ENCODE data around the gene HOXB9. TPM values are rescaled to one million over a fixed set of nuclear protein-coding genes. Genes with fewer than 3 reads are reported as not detected.

HOXB9 gene
- total RNA-seq, 1 experiment from 2014 or later, result 65.9 TPM

- Histone ChIP-seq H3K27me3 (ENCODE audit: control insufficient read depth, insufficient read depth, low read length) (no peaks in the 10 kb centered on the region), H3K9me3 (ENCODE audit: control insufficient read depth, insufficient read depth, low read depth, low read length) (no peaks in the 10 kb centered on the region), H3K27ac (ENCODE audit: low read length) (peak overlapping the region; percentile 99), H3K4me3 (ENCODE audit: low read depth in 2 of 2, low read length in 2 of 2) (no peak overlapping the region), H3K4me1 (ENCODE audit: control insufficient read depth, insufficient read depth, low read length) (peaks cover 63% of the 10 kb centered on the region), H3K36me3 (ENCODE audit: control insufficient read depth, insufficient read depth, low read length) (no peaks in the 10 kb centered on the region)
- no peak for TF ChIP-seq TCF7L2 (IDR thresholded peaks at IDR 0.05; ENCODE audit: low read depth, low read length)
- TF ChIP-seq REST (IDR thresholded peaks at IDR 0.05; ENCODE audit: insufficient read depth in 1 of 2, low read depth in 2 of 2, low read length in 1 of 2), result no peak
- no peak for TF ChIP-seq CTCF (IDR thresholded peaks at IDR 0.05)
- peak; percentile 20 for TF ChIP-seq POLR2AphosphoS5 (IDR thresholded peaks at IDR 0.05; ENCODE audit: low read depth, low read length)
- TF ChIP-seq SIN3A (IDR thresholded peaks at IDR 0.05; ENCODE audit: borderline replicate concordance, insufficient read depth, low read depth, low read length), result no peak
- in situ Hi-C loops (cut with HindIII; ENCODE audit: low pct_unique_long_range_greater_than_20kb, low sequenced_read_pairs), result no loop called here
- ATAC-seq, result no peak
- ChIA-PET CTCF (no interaction called here), POLR2A (interaction anchor here (1.1 kb wide), 1 partner anchor 398 kb away, joined by 3 read pairs; no protein-coding TSS in a partner anchor)
- intact Hi-C loops (cut with micrococcal nuclease; ENCODE audit: unreplicated experiment), result no loop called here
- BruUV-seq (replicated peaks), result TSS peak; percentile 41
- no peak for DNase-seq (ENCODE audit: low read depth, low spot score)
These were observed 4.5 kb downstream of the HOXB9 start for GRCh38 chr17:48621410-48622392.

DNA sequence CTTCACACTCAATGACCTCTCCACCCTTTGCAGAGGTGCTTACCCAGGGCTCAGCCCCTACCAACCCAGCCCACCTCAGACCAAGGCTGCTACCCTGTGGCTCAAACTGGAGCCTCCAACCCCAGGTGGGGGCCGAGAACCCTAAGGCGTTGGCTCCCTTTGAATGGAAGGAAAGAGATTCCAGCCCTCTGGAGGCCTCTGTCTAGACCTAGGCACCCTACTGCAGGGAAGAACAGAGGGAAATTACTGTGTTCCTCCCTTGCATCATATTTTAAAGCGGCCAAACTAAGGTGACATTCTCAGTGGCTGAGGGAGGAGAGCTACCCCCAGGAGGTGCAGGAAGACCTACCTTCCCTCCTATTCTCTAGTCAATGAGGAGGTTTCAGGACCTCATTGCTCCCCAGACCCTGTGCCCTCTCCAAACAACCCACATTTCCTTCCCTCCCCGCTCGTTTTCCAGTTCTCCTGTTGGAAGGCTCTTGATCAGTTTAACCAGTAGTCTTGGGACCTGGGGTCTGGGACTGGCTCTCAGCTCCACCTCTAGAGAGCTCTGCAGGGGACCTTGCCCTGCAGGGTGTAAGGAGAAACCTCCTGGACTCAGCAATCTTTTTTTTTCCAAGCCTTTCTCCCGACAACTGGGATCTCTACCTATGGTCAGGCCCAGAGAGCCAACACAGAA, 5.6 kb downstream of the HOXB9 start:
- no TSS peak for BruUV-seq (replicated peaks)
- DNase-seq (ENCODE audit: low read depth, low spot score) (no peak), ATAC-seq (0 out of 2 replicates have a peak, but pooled peaks have one; percentile 0)
- Histone ChIP-seq H3K36me3 (ENCODE audit: control insufficient read depth, insufficient read depth, low read length) (no peaks in the 10 kb centered on the region), H3K4me1 (ENCODE audit: control insufficient read depth, insufficient read depth, low read length) (peaks cover 71% of the 10 kb centered on the region), H3K27me3 (ENCODE audit: control insufficient read depth, insufficient read depth, low read length) (no peaks in the 10 kb centered on the region), H3K4me3 (ENCODE audit: low read depth in 2 of 2, low read length in 2 of 2) (peak overlapping the region in 1 of 2 experiments; percentile 3; a peak in 1 of 4 replicates), H3K27ac (ENCODE audit: low read length) (peak overlapping the region; percentile 99), H3K9me3 (ENCODE audit: control insufficient read depth, insufficient read depth, low read depth, low read length) (no peaks in the 10 kb centered on the region)
- ChIA-PET POLR2A (interaction anchor here (0.6 kb wide), 1 partner anchor 16 kb away, joined by 26 read pairs; no protein-coding TSS in a partner anchor), CTCF (no interaction called here)
- in situ Hi-C loops (cut with HindIII; ENCODE audit: low pct_unique_long_range_greater_than_20kb, low sequenced_read_pairs), result no loop called here
- no peak for TF ChIP-seq TCF7L2 (IDR thresholded peaks at IDR 0.05; ENCODE audit: low read depth, low read length)
- no peak for TF ChIP-seq REST (IDR thresholded peaks at IDR 0.05; ENCODE audit: insufficient read depth in 1 of 2, low read depth in 2 of 2, low read length in 1 of 2)
- TF ChIP-seq POLR2AphosphoS5 (IDR thresholded peaks at IDR 0.05; ENCODE audit: low read depth, low read length), result no peak
- TF ChIP-seq CTCF (IDR thresholded peaks at IDR 0.05), result no peak
- no peak for TF ChIP-seq SIN3A (IDR thresholded peaks at IDR 0.05; ENCODE audit: borderline replicate concordance, insufficient read depth, low read depth, low read length)
- intact Hi-C loops (cut with micrococcal nuclease; ENCODE audit: unreplicated experiment), result no loop called here

All from Panc1 (cell line).